ENCODE measurements around the gene KCNIP4. TPM values are rescaled to one million over a fixed set of nuclear protein-coding genes. Genes with fewer than 3 reads are reported as not detected.

The KCNIP4 gene
- total and polyA plus RNA-seq, 2 donors (not counting 3 experiments of a cell fraction or from before 2014, with no cell fraction given): not detected

GRCh38 chr4:21117541-21118180, 830.9 kb downstream of the KCNIP4 start:
- dilution Hi-C loops (cut with MboI; ENCODE audit: extremely low pct_ligation_motif_present, low sequenced_read_pairs) (no loop called here), intact Hi-C loops (cut with micrococcal nuclease) (no loop called here)
- Histone ChIP-seq H4K20me1 (replicated peaks; ENCODE audit: control insufficient read depth, extremely low read depth, insufficient read depth, low read length) (no peaks in the 10 kb centered on the region), H3K4me3 (replicated peaks in 1 of 3; ENCODE audit: insufficient read depth in 1 of 3, low read depth in 1 of 3, low read length in 3 of 3) (no peak overlapping the region), H3K79me2 (ENCODE audit: control insufficient read depth, insufficient read depth, low read length) (no peaks in the 10 kb centered on the region), H3K36me3 (ENCODE audit: control insufficient read depth in 2 of 2, extremely low read depth in 1 of 2, insufficient read depth in 2 of 2, low read length in 2 of 2) (no peaks in the 10 kb centered on the region), H3K27ac (ENCODE audit: insufficient read depth, low read depth, low read length) (no peak overlapping the region), H3K9ac (replicated peaks; ENCODE audit: extremely low read depth, insufficient read depth, low read length) (no peak overlapping the region), H3K9me1 (replicated peaks; ENCODE audit: control insufficient read depth, extremely low read depth, insufficient read depth, low read length) (no peaks in the 10 kb centered on the region), H3K9me3 (replicated peaks; ENCODE audit: control insufficient read depth, insufficient read depth, low read length) (no peaks in the 10 kb centered on the region), H2AFZ (ENCODE audit: low read depth, low read length) (no peak overlapping the region), H3K4me2 (ENCODE audit: insufficient read depth, low read length) (no peak overlapping the region), H3K27me3 (ENCODE audit: control insufficient read depth in 2 of 2, insufficient read depth in 2 of 2, low read length in 2 of 2) (no peaks in the 10 kb centered on the region), H3K4me1 (ENCODE audit: control insufficient read depth, extremely low read depth, insufficient read depth, low read length) (peaks cover 22% of the 10 kb centered on the region)
- POLR2A ChIA-PET: no interaction called here
- no TSS peak for BruUV-seq (replicated peaks)
- FAIRE-seq: no peak
- TF ChIP-seq GATA2 (IDR thresholded peaks at IDR 0.05; ENCODE audit: insufficient read depth, insufficient read length, low read depth, low read length): no peak
- no peak for TF ChIP-seq EZH2 (IDR thresholded peaks at IDR 0.05; ENCODE audit: borderline replicate concordance, low read depth, low read length, severe bottlenecking)
- no peak for TF ChIP-seq POLR2A (IDR thresholded peaks at IDR 0.05; ENCODE audit: low read depth, low read length)
- no peak for TF ChIP-seq POLR2AphosphoS5 (IDR thresholded peaks at IDR 0.05; ENCODE audit: insufficient read depth, low read depth, low read length)
- TF ChIP-seq MYC (IDR thresholded peaks at IDR 0.05; ENCODE audit: low read depth, low read length): no peak
- no peak for TF ChIP-seq MAX (IDR thresholded peaks at IDR 0.05; ENCODE audit: insufficient read depth, insufficient read length)
- TF ChIP-seq, protein P1, sequence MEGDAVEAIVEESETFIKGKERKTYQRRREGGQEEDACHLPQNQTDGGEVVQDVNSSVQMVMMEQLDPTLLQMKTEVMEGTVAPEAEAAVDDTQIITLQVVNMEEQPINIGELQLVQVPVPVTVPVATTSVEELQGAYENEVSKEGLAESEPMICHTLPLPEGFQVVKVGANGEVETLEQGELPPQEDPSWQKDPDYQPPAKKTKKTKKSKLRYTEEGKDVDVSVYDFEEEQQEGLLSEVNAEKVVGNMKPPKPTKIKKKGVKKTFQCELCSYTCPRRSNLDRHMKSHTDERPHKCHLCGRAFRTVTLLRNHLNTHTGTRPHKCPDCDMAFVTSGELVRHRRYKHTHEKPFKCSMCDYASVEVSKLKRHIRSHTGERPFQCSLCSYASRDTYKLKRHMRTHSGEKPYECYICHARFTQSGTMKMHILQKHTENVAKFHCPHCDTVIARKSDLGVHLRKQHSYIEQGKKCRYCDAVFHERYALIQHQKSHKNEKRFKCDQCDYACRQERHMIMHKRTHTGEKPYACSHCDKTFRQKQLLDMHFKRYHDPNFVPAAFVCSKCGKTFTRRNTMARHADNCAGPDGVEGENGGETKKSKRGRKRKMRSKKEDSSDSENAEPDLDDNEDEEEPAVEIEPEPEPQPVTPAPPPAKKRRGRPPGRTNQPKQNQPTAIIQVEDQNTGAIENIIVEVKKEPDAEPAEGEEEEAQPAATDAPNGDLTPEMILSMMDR (IDR thresholded peaks at IDR 0.05; ENCODE audit: extremely low read depth in 1 of 2, insufficient read depth in 1 of 2, low read depth in 1 of 2, low read length in 2 of 2): no peak
- TF ChIP-seq JUN (IDR thresholded peaks at IDR 0.05; ENCODE audit: borderline replicate concordance, insufficient read depth, insufficient read length, low read depth): no peak
- DNase-seq (ENCODE audit: low read depth, low spot score): no peak
- CTCF ChIA-PET: interaction anchor here (0.8 kb wide), 1 partner anchor 344 kb away, joined by 3 read pairs; no protein-coding TSS in a partner anchor

Data from endothelial cell of umbilical vein (primary cell).